ENCODE results near the gene CNTRL.

CNTRL gene

GRCh38 chr9:121210536-121210935 lies 135.8 kb downstream of the CNTRL start:
- H3K9me3 Mint-ChIP-seq, result no peaks in the 10 kb centered on the region
- H3K27ac Mint-ChIP-seq, result no peak overlapping the region
- peaks cover 4% of the 10 kb centered on the region for H3K4me1 Mint-ChIP-seq
- peaks cover 9% of the 10 kb centered on the region for H3K27me3 Mint-ChIP-seq (ENCODE audit: low read depth, poor library complexity)
- TF ChIP-seq CTCF (IDR thresholded peaks at IDR 0.05), result no peak
- no peak for DNase-seq
- H3K36me3 Mint-ChIP-seq (ENCODE audit: low read depth), result no peaks in the 10 kb centered on the region
- H3K4me3 Mint-ChIP-seq, result no peak overlapping the region

GRCh38 chr9:121213136-121213806 lies 138.5 kb downstream of the CNTRL start:
- Mint-ChIP-seq H3K27ac (no peak overlapping the region), H3K4me1 (no peaks in the 10 kb centered on the region), H3K4me3 (no peak overlapping the region), H3K27me3 (ENCODE audit: low read depth, poor library complexity) (peaks cover 9% of the 10 kb centered on the region), H3K36me3 (ENCODE audit: low read depth) (no peaks in the 10 kb centered on the region), H3K9me3 (no peaks in the 10 kb centered on the region)
- DNase-seq, result peak; percentile 89
- peak; percentile 94 for TF ChIP-seq CTCF (IDR thresholded peaks at IDR 0.05)

GRCh38 chr9:121214005-121214404 lies 139.2 kb downstream of the CNTRL start:
- H3K9me3 Mint-ChIP-seq, result no peaks in the 10 kb centered on the region
- H3K27ac Mint-ChIP-seq, result no peak overlapping the region
- H3K36me3 Mint-ChIP-seq (ENCODE audit: low read depth), result no peaks in the 10 kb centered on the region
- TF ChIP-seq CTCF (IDR thresholded peaks at IDR 0.05), result no peak
- H3K4me3 Mint-ChIP-seq, result no peak overlapping the region
- no peak for DNase-seq
- peaks cover 9% of the 10 kb centered on the region for H3K27me3 Mint-ChIP-seq (ENCODE audit: low read depth, poor library complexity)
- no peaks in the 10 kb centered on the region for H3K4me1 Mint-ChIP-seq

- Mint-ChIP-seq H3K27ac (no peak overlapping the region), H3K9me3 (no peaks in the 10 kb centered on the region), H3K36me3 (ENCODE audit: low read depth) (no peaks in the 10 kb centered on the region), H3K27me3 (ENCODE audit: low read depth, poor library complexity) (peaks cover 7% of the 10 kb centered on the region), H3K4me3 (no peak overlapping the region), H3K4me1 (peaks cover 13% of the 10 kb centered on the region)
- TF ChIP-seq CTCF (IDR thresholded peaks at IDR 0.05), result no peak
- DNase-seq, result no peak
These were observed 141.6 kb downstream of the CNTRL start for GRCh38 chr9:121216271-121216805.

GRCh38 chr9:121217609-121218292 lies 143.0 kb downstream of the CNTRL start:
- no peak for TF ChIP-seq CTCF (IDR thresholded peaks at IDR 0.05)
- Mint-ChIP-seq H3K4me1 (peaks cover 20% of the 10 kb centered on the region), H3K36me3 (ENCODE audit: low read depth) (no peaks in the 10 kb centered on the region), H3K27me3 (ENCODE audit: low read depth, poor library complexity) (peaks cover 7% of the 10 kb centered on the region), H3K4me3 (no peak overlapping the region), H3K9me3 (no peaks in the 10 kb centered on the region), H3K27ac (no peak overlapping the region)
- DNase-seq, result no peak

All from nephron progenitor cell (in vitro differentiated cells).